SU-DHL-6 (cell line): ENCODE measurements around the gene LCP2.

Experiments used
- H2AFZ ChIP-seq: fragments of 200-600 bp; sonication (generic); 2 replicates; pipeline ENCODE4 v1.6.1; 2014; ENCODE audit warnings: low read depth, mild to moderate bottlenecking, moderate library complexity, mixed read lengths, antibody characterized with exemption, low read length; ENCODE audit not compliant: severe bottlenecking
- H3F3A ChIP-seq: fragments of 200-600 bp; shearing (Covaris generic); 2 replicates; pipeline ENCODE4 v1.6.0; 2016; ENCODE audit warnings: antibody characterized with exemption, mild to moderate bottlenecking; ENCODE audit not compliant: insufficient read depth
- H3K27ac ChIP-seq: fragments of 200-600 bp; sonication (generic); 2 replicates; pipeline ENCODE4 v1.5.1; 2016; ENCODE audit warnings: low read depth, mild to moderate bottlenecking, low read length, moderate library complexity, mixed read lengths
- H3K27me3 ChIP-seq: fragments of 200-600 bp; sonication (generic), shearing (Covaris generic); 2 replicates; pipeline ENCODE4 v1.6.0; 2014; ENCODE audit warnings: mild to moderate bottlenecking, low read length
- H3K36me3 ChIP-seq: fragments of 200-600 bp; sonication (generic); 2 replicates; pipeline ENCODE4 v1.6.1; 2014; ENCODE audit warnings: mild to moderate bottlenecking, low read length, mixed read lengths
- H3K4me2 ChIP-seq: fragments of 300-600, 200-600 bp; shearing (Covaris generic), sonication (generic); 2 replicates; pipeline ENCODE4 v1.6.0; 2014; ENCODE audit warnings: low read length, low read depth, mild to moderate bottlenecking; ENCODE audit not compliant: poor library complexity, severe bottlenecking
- H3K4me3 ChIP-seq: fragments of 200-600 bp; sonication (generic); 2 replicates; pipeline ENCODE4 v1.5.1; 2014; ENCODE audit warnings: antibody characterized with exemption, low read length, mild to moderate bottlenecking, mixed read lengths; ENCODE audit not compliant: insufficient read depth, poor library complexity, severe bottlenecking
- H3K79me2 ChIP-seq: fragments of 200-600 bp; sonication (generic); 2 replicates; pipeline ENCODE4 v1.6.1; 2014; ENCODE audit warnings: mild to moderate bottlenecking, low read length, moderate library complexity; ENCODE audit not compliant: insufficient read depth
- H3K9ac ChIP-seq: fragments of 200-600 bp; sonication (generic); 2 replicates; pipeline ENCODE4 v1.7.0; 2014; ENCODE audit warnings: mild to moderate bottlenecking, low read length
- H3K9me2 ChIP-seq: fragments of 200-600 bp; sonication (generic); replicated peaks from 2 replicates; pipeline ENCODE4 v1.6.1; 2014; ENCODE audit warnings: low read length; ENCODE audit not compliant: insufficient read depth
- H3K9me3 ChIP-seq: fragments of 200-600 bp; sonication (generic); 2 replicates; pipeline ENCODE4 v1.6.1; 2014; ENCODE audit warnings: low read length, mixed read lengths; ENCODE audit not compliant: insufficient read depth
- H4K20me1 ChIP-seq: fragments of 200-600 bp; sonication (generic); 2 replicates; pipeline ENCODE4 v1.6.1; 2014; ENCODE audit warnings: low read depth, mild to moderate bottlenecking, antibody characterized with exemption, low read length, moderate library complexity, mixed read lengths
- EZH2phosphoT487 ChIP-seq: fragments of 200-600 bp; sonication (generic), shearing (Covaris generic); conservative IDR thresholded peaks from 2 replicates; pipeline ENCODE4 v1.6.1; 2018; ENCODE audit warnings: mild to moderate bottlenecking, antibody characterized with exemption, low read length, moderate library complexity, mixed read lengths
- TF ChIP-seq, protein P1 (sequence below): fragments of 200-600 bp; sonication (generic); IDR thresholded peaks from one replicate; pipeline ENCODE4 v1.5.1; 2017; ENCODE audit warnings: antibody characterized with exemption, mild to moderate bottlenecking, low read length, moderate library complexity; ENCODE audit not compliant: insufficient read depth, poor library complexity, severe bottlenecking

Gene LCP2

GRCh38 chr5:170329524-170329923 is 31.9 kb upstream of the LCP2 start:
- no peaks in the 10 kb centered on the region for H4K20me1 ChIP-seq
- H3K27me3 ChIP-seq, result no peaks in the 10 kb centered on the region
- H3F3A ChIP-seq, result no peaks in the 10 kb centered on the region
- no peaks in the 10 kb centered on the region for H3K36me3 ChIP-seq
- no peak for TF ChIP-seq EZH2phosphoT487
- TF ChIP-seq, protein P1, sequence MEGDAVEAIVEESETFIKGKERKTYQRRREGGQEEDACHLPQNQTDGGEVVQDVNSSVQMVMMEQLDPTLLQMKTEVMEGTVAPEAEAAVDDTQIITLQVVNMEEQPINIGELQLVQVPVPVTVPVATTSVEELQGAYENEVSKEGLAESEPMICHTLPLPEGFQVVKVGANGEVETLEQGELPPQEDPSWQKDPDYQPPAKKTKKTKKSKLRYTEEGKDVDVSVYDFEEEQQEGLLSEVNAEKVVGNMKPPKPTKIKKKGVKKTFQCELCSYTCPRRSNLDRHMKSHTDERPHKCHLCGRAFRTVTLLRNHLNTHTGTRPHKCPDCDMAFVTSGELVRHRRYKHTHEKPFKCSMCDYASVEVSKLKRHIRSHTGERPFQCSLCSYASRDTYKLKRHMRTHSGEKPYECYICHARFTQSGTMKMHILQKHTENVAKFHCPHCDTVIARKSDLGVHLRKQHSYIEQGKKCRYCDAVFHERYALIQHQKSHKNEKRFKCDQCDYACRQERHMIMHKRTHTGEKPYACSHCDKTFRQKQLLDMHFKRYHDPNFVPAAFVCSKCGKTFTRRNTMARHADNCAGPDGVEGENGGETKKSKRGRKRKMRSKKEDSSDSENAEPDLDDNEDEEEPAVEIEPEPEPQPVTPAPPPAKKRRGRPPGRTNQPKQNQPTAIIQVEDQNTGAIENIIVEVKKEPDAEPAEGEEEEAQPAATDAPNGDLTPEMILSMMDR, result no peak
- no peak overlapping the region for H3K4me2 ChIP-seq
- H3K27ac ChIP-seq, result no peak overlapping the region
- H3K79me2 ChIP-seq, result no peaks in the 10 kb centered on the region
- H3K9me2 ChIP-seq, result no peaks in the 10 kb centered on the region
- H3K9me3 ChIP-seq, result no peaks in the 10 kb centered on the region
- H3K4me3 ChIP-seq, result no peak overlapping the region
- no peak overlapping the region for H3K9ac ChIP-seq
- H2AFZ ChIP-seq, result no peak overlapping the region

DNA sequence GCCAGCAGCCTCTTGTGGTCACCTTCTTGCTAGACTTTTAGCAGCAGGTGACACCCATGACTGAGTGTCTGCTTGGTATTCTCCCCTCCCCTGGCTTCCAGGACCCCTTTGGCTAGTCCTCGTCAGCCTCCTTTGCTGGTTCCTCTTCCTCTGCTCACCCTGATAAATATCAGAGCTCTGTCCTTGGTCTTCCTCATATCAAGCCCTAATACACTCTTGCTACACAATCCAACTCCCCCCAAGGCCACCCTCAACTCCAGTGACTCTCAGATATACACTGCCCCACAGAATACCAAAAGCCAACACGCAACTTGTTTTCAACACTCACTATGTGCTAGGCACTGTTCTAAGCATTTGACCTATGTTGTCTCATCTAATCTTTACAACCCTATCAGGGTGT is 30.3 kb upstream of the LCP2 start:
- Histone ChIP-seq H2AFZ (no peak overlapping the region), H3F3A (no peaks in the 10 kb centered on the region), H3K79me2 (no peaks in the 10 kb centered on the region), H3K36me3 (no peaks in the 10 kb centered on the region), H3K27ac (no peak overlapping the region), H3K9ac (no peak overlapping the region), H3K4me3 (no peak overlapping the region), H3K9me2 (no peaks in the 10 kb centered on the region), H3K4me2 (no peak overlapping the region), H3K9me3 (no peaks in the 10 kb centered on the region), H4K20me1 (no peaks in the 10 kb centered on the region), H3K27me3 (no peaks in the 10 kb centered on the region)
- TF ChIP-seq, protein P1, result no peak
- TF ChIP-seq EZH2phosphoT487, result no peak

GRCh38 chr5:170327168-170327567 is 29.6 kb upstream of the LCP2 start:
- H3K27me3 ChIP-seq, result no peaks in the 10 kb centered on the region
- TF ChIP-seq, protein P1, result no peak
- TF ChIP-seq EZH2phosphoT487, result no peak
- H3K79me2 ChIP-seq, result no peaks in the 10 kb centered on the region
- H2AFZ ChIP-seq, result no peak overlapping the region
- H3K4me3 ChIP-seq, result no peak overlapping the region
- H4K20me1 ChIP-seq, result no peaks in the 10 kb centered on the region
- H3K9me3 ChIP-seq, result no peaks in the 10 kb centered on the region
- H3F3A ChIP-seq, result no peaks in the 10 kb centered on the region
- H3K36me3 ChIP-seq, result no peaks in the 10 kb centered on the region
- H3K9me2 ChIP-seq, result no peaks in the 10 kb centered on the region
- H3K4me2 ChIP-seq, result no peak overlapping the region
- H3K9ac ChIP-seq, result no peak overlapping the region
- H3K27ac ChIP-seq, result no peak overlapping the region

DNA sequence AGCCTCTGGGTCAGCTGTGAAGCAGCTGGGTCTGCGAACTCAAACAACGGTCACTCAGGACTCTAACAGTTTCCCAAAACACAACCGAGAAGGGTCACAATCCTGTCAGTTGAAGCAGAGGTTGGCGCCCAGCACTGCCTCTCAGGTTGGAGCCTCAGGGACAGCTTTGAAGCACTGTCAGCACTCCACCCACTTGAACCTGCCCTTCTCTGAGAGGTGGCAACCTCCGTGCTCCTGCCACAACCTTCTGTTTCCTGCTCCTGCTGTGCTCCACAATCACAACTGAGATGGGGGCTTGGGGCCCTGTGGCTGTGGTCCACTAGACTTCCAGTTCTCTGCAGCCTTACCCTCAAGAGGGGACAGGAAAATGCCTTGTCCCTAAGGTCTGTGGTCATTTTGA is 21.7 kb upstream of the LCP2 start:
- H3K9me2 ChIP-seq, result no peaks in the 10 kb centered on the region
- no peaks in the 10 kb centered on the region for H3K79me2 ChIP-seq
- no peaks in the 10 kb centered on the region for H3K36me3 ChIP-seq
- no peak overlapping the region for H3K4me3 ChIP-seq
- H3K9ac ChIP-seq, result no peak overlapping the region
- no peaks in the 10 kb centered on the region for H4K20me1 ChIP-seq
- no peak overlapping the region for H2AFZ ChIP-seq
- H3K4me2 ChIP-seq, result no peak overlapping the region
- H3F3A ChIP-seq, result no peaks in the 10 kb centered on the region
- no peaks in the 10 kb centered on the region for H3K9me3 ChIP-seq
- H3K27ac ChIP-seq, result no peak overlapping the region
- TF ChIP-seq EZH2phosphoT487, result no peak
- TF ChIP-seq, protein P1, result no peak
- no peaks in the 10 kb centered on the region for H3K27me3 ChIP-seq
